Fibroblast of gingiva (primary cell): Measurements from ENCODE around the gene NSD2.
"Not testable (repeated sequence)": the region's sequence is repeated elsewhere in the genome, so short reads cannot be mapped to it uniquely, and the experiment has no call there.

Experiments used
- DNase-seq: peaks from one replicate; pipeline ENCODE4 v3.0.0-alpha.2; 2011; ENCODE audit warnings: low read depth

Gene NSD2

GRCh38 chr4:1985780-1986577 is 114.8 kb downstream of the NSD2 start:
- DNase-seq, result no peak

GRCh38 chr4:1986578-1987210 is 115.5 kb downstream of the NSD2 start:
- DNase-seq, result no peak

- DNase-seq, result no peak
Observed at GRCh38 chr4:1987296-1987695, 116.1 kb downstream of the NSD2 start.

- no peak for DNase-seq
Observed at GRCh38 chr4:1987721-1988326, 116.6 kb downstream of the NSD2 start.

GRCh38 chr4:1988327-1988724 is 117.1 kb downstream of the NSD2 start:
- DNase-seq, result no peak

GRCh38 chr4:1989533-1990347 is 118.5 kb downstream of the NSD2 start:
- no peak for DNase-seq

GRCh38 chr4:1990348-1990645 is 119.1 kb downstream of the NSD2 start:
- no peak for DNase-seq

- no peak for DNase-seq
Observed at GRCh38 chr4:1990676-1991075, 119.5 kb downstream of the NSD2 start.

- DNase-seq, result no peak
Observed at GRCh38 chr4:1991087-1991486, 119.9 kb downstream of the NSD2 start.

- DNase-seq, result no peak
Observed at GRCh38 chr4:1991596-1992434, 120.6 kb downstream of the NSD2 start.

GRCh38 chr4:1992468-1993168 is 121.4 kb downstream of the NSD2 start:
- peak; percentile 32 for DNase-seq

GRCh38 chr4:1993169-1993516 is 122.0 kb downstream of the NSD2 start:
- no peak for DNase-seq

- not testable (repeated sequence) for DNase-seq
Observed at GRCh38 chr4:1993718-1994516, 122.7 kb downstream of the NSD2 start.

GRCh38 chr4:1994938-1995337 is 123.7 kb downstream of the NSD2 start:
- DNase-seq, result no peak

- no peak for DNase-seq
Observed at GRCh38 chr4:1996866-1997611, 125.8 kb downstream of the NSD2 start.

GRCh38 chr4:1997712-1998111 is 126.5 kb downstream of the NSD2 start:
- no peak for DNase-seq

- no peak for DNase-seq
Observed at GRCh38 chr4:1998296-1998695, 127.1 kb downstream of the NSD2 start.

- DNase-seq, result not testable (repeated sequence)
Observed at GRCh38 chr4:1999308-1999707, 128.1 kb downstream of the NSD2 start.

- not testable (repeated sequence) for DNase-seq
Observed at GRCh38 chr4:2003361-2003760, 132.2 kb downstream of the NSD2 start.

GRCh38 chr4:2006367-2006766 is 135.2 kb downstream of the NSD2 start:
- no peak for DNase-seq
